GM19239 (cell line): ENCODE measurements around the gene ADAMTS7.
"Not testable (repeated sequence)": the region's sequence is repeated elsewhere in the genome, so short reads cannot be mapped to it uniquely, and the experiment has no call there.

Source experiments
- DNase-seq: peaks from one replicate; pipeline ENCODE4 v3.0.0; 2011; ENCODE audit warnings: low spot score; ENCODE audit not compliant: insufficient read length
- FAIRE-seq: peaks from 2 replicates; lab custom pipeline; 2011; peaks lifted over from hg19 to GRCh38; lab: Jason Lieb, UNC

ADAMTS7 gene

GRCh38 chr15:78782402-78782801 lies 28.9 kb downstream of the ADAMTS7 start:
- not testable (repeated sequence) for DNase-seq, FAIRE-seq

- not testable (repeated sequence) for FAIRE-seq, DNase-seq
Measured at GRCh38 chr15:78781381-78781780, 29.9 kb downstream of the ADAMTS7 start.

- FAIRE-seq, DNase-seq: not testable (repeated sequence)
Measured at GRCh38 chr15:78779975-78780374, 31.3 kb downstream of the ADAMTS7 start.

- FAIRE-seq, DNase-seq: not testable (repeated sequence)
Measured at GRCh38 chr15:78779176-78779785, 32.0 kb downstream of the ADAMTS7 start.

GRCh38 chr15:78778422-78778821 lies 32.8 kb downstream of the ADAMTS7 start:
- DNase-seq (no peak), FAIRE-seq (no peak)

GRCh38 chr15:78777953-78778345 lies 33.3 kb downstream of the ADAMTS7 start:
- not testable (repeated sequence) for DNase-seq, FAIRE-seq

- DNase-seq, FAIRE-seq: not testable (repeated sequence)
Measured at GRCh38 chr15:78777290-78777952, 33.8 kb downstream of the ADAMTS7 start.

- FAIRE-seq, DNase-seq: not testable (repeated sequence)
Measured at GRCh38 chr15:78776046-78776925, 35.0 kb downstream of the ADAMTS7 start.

GRCh38 chr15:78775472-78775871 lies 35.8 kb downstream of the ADAMTS7 start:
- no peak for FAIRE-seq
- DNase-seq, result no peak

GRCh38 chr15:78774451-78774990 lies 36.7 kb downstream of the ADAMTS7 start:
- FAIRE-seq, DNase-seq: not testable (repeated sequence)

- DNase-seq, FAIRE-seq: not testable (repeated sequence)
Measured at GRCh38 chr15:78773765-78774450, 37.4 kb downstream of the ADAMTS7 start.

- DNase-seq, result no peak
- FAIRE-seq, result no peak
Measured at GRCh38 chr15:78772738-78773137, 38.5 kb downstream of the ADAMTS7 start.

- DNase-seq, FAIRE-seq: not testable (repeated sequence)
Measured at GRCh38 chr15:78771436-78772000, 39.7 kb downstream of the ADAMTS7 start.

GRCh38 chr15:78771020-78771419 lies 40.2 kb downstream of the ADAMTS7 start:
- not testable (repeated sequence) for DNase-seq, FAIRE-seq

GRCh38 chr15:78769473-78770225 lies 41.6 kb downstream of the ADAMTS7 start:
- not testable (repeated sequence) for FAIRE-seq, DNase-seq

- no peak for DNase-seq
- no peak for FAIRE-seq
Measured at GRCh38 chr15:78768531-78769408, 42.5 kb downstream of the ADAMTS7 start.

- FAIRE-seq (no peak), DNase-seq (no peak)
Measured at GRCh38 chr15:78768096-78768495, 43.2 kb downstream of the ADAMTS7 start.
